Endothelial cell of umbilical vein (primary cell): Measurements from ENCODE around the gene FAM98C.

Source experiments
- CTCF ChIP-seq, 2 donors: IDR thresholded peaks; 1 replicate in 1 of 2; 2 replicates in 1 of 2; pipeline ENCODE4 v1.5.1; 2011; ENCODE audit warnings: low read length in 2 of 2, mild to moderate bottlenecking in 2 of 2, moderate library complexity in 2 of 2, control low read depth in 1 of 2, inconsistent platforms in 1 of 2, low read depth in 1 of 2; ENCODE audit not compliant: insufficient read depth in 1 of 2; ENCODE audit errors: extremely low read depth in 1 of 2
- FOS ChIP-seq: IDR thresholded peaks from 2 replicates; pipeline ENCODE4 v1.6.1; 2011; ENCODE audit warnings: mild to moderate bottlenecking, low read length, moderate library complexity, borderline replicate concordance; ENCODE audit not compliant: insufficient read depth
- MAX ChIP-seq: IDR thresholded peaks from 2 replicates; pipeline ENCODE4 v1.6.1; 2011; ENCODE audit not compliant: insufficient read depth, insufficient read length
- POLR2A ChIP-seq: IDR thresholded peaks from 2 replicates; pipeline ENCODE4 v1.6.1; 2012; ENCODE audit warnings: low read depth, mild to moderate bottlenecking, control low read depth, low read length

GRCh38 chr19:38451629-38452028 is 48.7 kb downstream of the FAM98C start:
- TF ChIP-seq CTCF (IDR thresholded peaks at IDR 0.05; ENCODE audit: extremely low read depth in 1 of 2, insufficient read depth in 1 of 2, low read depth in 1 of 2, low read length in 2 of 2) = no peak
- TF ChIP-seq POLR2A = no peak
- TF ChIP-seq FOS = no peak
- no peak for TF ChIP-seq MAX
